Cardiac muscle cell (in vitro differentiated cells and primary cell): ENCODE results near the gene C14orf180. TPM values are rescaled to one million over a fixed set of nuclear protein-coding genes. Genes with fewer than 3 reads are reported as not detected.

Source experiments
- DNase-seq, 2 donors: peaks; one replicate each; pipeline versions ENCODE4 v3.0.0 to v3.0.0-alpha.2; 2010 to 2017; ENCODE audit warnings: low read depth in 1 of 2, low spot score in 1 of 2
- H3K27ac ChIP-seq: fragments of 200-600 bp; sonication (generic); 2 replicates; pipeline ENCODE4 v1.5.1; 2016
- H3K27me3 ChIP-seq: fragments of 200-600 bp; sonication (generic); 2 replicates; pipeline ENCODE4 v1.6.0; 2016; ENCODE audit warnings: control low read depth
- H3K36me3 ChIP-seq: fragments of 200-600 bp; sonication (generic); 2 replicates; pipeline ENCODE4 v1.5.1; 2016; ENCODE audit warnings: control low read depth
- H3K4me1 ChIP-seq: fragments of 200-600 bp; sonication (generic); 2 replicates; pipeline ENCODE4 v1.8.1; 2017; ENCODE audit warnings: low read depth, mild to moderate bottlenecking, mixed run types
- H3K4me3 ChIP-seq: fragments of 200-600 bp; sonication (generic); 2 replicates; pipeline ENCODE4 v1.5.1; 2016; ENCODE audit warnings: mild to moderate bottlenecking
- H3K9me3 ChIP-seq: fragments of 200-600 bp; sonication (generic); 2 replicates; pipeline ENCODE4 v1.5.1; 2017; ENCODE audit warnings: low read depth, mild to moderate bottlenecking, control low read depth
- polyA plus RNA-seq: library from polyadenylated mRNA; unstranded; fragments of >200 nt; fragmentation: Nextera tagmentation; extraction: Ambion mirVana; gene quantifications from 2 replicates; pipeline ENCODE4 v1.2.1, GENCODE V29; 2016
- total RNA-seq: library from RNA; depleted of rRNA; stranded (reverse); fragments of >200 nt; gene quantifications from 2 replicates; pipeline ENCODE4 v1.2.3, GENCODE V29; 2016
- TF ChIP-seq, protein P1 (sequence below): IDR thresholded peaks from 2 replicates; pipeline ENCODE4 v1.5.1; 2012; ENCODE audit warnings: low read depth, mild to moderate bottlenecking, low read length

C14orf180 gene
- total and polyA plus RNA-seq, 2 experiments from 2014 or later: 17.1 to 19.7 TPM

DNA sequence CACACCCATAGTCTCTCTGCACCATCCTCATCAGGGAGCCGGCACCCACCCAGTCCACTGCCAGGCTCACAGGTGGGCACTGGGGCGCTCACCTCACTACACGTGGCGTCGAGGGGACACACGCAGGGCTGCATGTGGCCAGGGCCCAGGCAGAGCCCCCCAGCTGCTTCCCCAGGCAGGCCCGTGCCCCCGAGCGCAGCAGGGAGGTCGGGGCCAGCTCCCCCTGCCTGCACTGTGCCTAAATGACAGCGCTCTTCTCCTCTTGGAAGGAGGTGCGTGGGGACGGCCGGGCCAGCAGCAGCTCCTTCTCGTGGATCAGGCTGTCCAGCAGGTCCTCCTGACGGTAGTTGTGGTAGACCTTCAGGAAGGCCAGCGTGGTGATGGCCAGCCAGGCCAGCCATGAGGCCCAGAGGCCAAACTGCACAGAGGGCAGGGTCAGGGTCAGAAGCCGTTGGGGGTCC lies 13.7 kb downstream of the C14orf180 start:
- Histone ChIP-seq H3K9me3 (no peaks in the 10 kb centered on the region), H3K4me3 (no peak overlapping the region), H3K36me3 (no peaks in the 10 kb centered on the region), H3K27ac (no peak overlapping the region), H3K4me1 (no peaks in the 10 kb centered on the region), H3K27me3 (no peaks in the 10 kb centered on the region)
- TF ChIP-seq, protein P1, sequence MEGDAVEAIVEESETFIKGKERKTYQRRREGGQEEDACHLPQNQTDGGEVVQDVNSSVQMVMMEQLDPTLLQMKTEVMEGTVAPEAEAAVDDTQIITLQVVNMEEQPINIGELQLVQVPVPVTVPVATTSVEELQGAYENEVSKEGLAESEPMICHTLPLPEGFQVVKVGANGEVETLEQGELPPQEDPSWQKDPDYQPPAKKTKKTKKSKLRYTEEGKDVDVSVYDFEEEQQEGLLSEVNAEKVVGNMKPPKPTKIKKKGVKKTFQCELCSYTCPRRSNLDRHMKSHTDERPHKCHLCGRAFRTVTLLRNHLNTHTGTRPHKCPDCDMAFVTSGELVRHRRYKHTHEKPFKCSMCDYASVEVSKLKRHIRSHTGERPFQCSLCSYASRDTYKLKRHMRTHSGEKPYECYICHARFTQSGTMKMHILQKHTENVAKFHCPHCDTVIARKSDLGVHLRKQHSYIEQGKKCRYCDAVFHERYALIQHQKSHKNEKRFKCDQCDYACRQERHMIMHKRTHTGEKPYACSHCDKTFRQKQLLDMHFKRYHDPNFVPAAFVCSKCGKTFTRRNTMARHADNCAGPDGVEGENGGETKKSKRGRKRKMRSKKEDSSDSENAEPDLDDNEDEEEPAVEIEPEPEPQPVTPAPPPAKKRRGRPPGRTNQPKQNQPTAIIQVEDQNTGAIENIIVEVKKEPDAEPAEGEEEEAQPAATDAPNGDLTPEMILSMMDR: no peak
- DNase-seq: no peak

DNA sequence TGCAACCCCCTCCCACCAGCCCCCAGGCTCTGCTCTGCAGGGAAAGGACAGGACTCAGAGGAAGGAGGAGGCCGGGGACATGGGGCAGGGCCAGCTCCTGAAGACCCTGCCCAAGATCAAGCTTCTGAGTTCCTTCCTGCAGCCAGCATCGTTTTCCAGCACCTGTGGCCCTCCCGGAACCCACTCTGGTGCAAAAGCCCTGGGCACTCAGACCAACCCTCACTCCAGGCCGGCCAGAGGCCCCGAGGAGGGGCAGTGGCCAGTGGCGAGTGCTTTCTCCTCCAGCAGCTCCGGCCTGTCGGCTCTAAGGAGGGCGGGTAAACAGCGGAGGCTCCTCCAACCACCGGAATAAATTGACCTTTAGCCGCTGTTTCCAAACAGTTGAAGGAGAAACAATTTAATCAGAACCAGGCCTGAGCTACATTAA lies 14.2 kb downstream of the C14orf180 start:
- TF ChIP-seq, protein P1: no peak
- DNase-seq: no peak
- no peaks in the 10 kb centered on the region for H3K27me3 ChIP-seq

DNA sequence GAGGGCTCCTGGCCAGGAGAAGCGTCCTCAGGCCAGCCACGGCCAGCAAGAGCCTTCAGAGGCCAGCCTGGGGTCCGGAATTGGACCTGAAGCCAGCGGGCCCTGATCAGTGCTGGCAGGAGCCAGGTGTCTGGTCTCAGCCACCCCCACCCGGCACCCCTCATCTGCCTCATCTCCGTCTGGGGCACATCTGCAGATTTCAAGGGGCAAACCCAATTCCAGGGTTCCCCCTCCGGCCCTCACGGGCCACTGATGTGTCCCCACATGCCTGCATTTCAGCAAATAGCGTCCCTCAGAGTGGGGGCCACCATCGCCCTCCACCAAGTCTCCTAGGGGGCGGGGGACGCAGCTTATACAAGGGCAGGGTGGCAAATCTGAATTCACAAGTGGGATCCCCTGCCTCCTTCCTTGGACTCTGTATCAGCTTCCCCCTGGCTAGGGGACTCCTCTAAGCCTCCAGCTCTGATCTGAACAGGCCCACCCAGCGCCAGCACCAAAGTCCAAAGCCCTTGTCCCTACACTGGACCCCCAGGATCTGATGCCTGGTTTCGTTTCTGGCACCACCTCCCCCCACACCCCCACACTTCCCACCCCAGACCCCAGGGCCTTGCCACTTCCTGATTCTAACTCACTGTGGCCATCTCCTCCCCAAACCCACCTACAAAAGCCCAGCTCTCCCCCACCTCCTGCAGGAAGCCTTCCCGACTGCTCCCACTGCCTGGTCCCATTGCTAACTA lies 14.9 kb downstream of the C14orf180 start:
- TF ChIP-seq, protein P1: no peak

More for the DNA sequence above, 14.2 kb downstream of the C14orf180 start:
- Histone ChIP-seq H3K9me3 (no peaks in the 10 kb centered on the region), H3K4me1 (no peaks in the 10 kb centered on the region), H3K4me3 (no peak overlapping the region), H3K27ac (no peak overlapping the region), H3K36me3 (no peaks in the 10 kb centered on the region)

DNA sequence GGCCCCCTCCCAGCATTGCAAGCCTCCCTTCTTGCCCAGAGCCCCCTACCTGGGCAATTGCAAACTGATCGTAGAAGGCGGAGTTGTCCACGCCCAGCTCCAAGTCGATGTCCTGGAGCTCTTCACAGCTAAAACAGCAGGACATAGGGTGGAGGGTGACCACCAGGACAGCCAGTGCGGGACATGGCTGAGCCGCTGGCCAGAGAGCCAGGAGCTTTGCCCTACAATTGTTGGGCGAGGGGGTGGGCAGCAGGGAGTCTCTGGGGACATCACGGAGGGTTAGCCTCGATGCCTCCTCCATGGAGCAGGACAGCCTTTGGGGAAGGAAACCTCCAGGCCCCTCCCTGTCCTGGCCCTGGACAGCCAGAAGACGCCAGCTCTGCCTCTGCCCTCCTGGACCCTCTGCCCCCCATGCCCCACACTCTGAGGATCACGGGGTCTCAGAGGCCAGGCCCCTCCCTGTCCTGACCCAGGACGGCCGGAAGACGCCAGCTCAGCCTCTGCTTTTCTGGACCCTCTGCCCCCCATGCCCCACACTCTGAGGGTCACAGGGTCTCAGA lies 15.6 kb downstream of the C14orf180 start:
- Histone ChIP-seq H3K4me3 (no peak overlapping the region), H3K27me3 (no peaks in the 10 kb centered on the region), H3K4me1 (no peaks in the 10 kb centered on the region), H3K36me3 (no peaks in the 10 kb centered on the region), H3K9me3 (no peaks in the 10 kb centered on the region), H3K27ac (no peak overlapping the region)
- TF ChIP-seq, protein P1: no peak
- DNase-seq: no peak

More for the DNA sequence above, 14.9 kb downstream of the C14orf180 start:
- H3K4me1 ChIP-seq: no peaks in the 10 kb centered on the region
- no peak for DNase-seq
- no peaks in the 10 kb centered on the region for H3K36me3 ChIP-seq
- H3K27ac ChIP-seq: no peak overlapping the region
- H3K9me3 ChIP-seq: no peaks in the 10 kb centered on the region
- H3K27me3 ChIP-seq: no peaks in the 10 kb centered on the region
- H3K4me3 ChIP-seq: no peak overlapping the region

DNA sequence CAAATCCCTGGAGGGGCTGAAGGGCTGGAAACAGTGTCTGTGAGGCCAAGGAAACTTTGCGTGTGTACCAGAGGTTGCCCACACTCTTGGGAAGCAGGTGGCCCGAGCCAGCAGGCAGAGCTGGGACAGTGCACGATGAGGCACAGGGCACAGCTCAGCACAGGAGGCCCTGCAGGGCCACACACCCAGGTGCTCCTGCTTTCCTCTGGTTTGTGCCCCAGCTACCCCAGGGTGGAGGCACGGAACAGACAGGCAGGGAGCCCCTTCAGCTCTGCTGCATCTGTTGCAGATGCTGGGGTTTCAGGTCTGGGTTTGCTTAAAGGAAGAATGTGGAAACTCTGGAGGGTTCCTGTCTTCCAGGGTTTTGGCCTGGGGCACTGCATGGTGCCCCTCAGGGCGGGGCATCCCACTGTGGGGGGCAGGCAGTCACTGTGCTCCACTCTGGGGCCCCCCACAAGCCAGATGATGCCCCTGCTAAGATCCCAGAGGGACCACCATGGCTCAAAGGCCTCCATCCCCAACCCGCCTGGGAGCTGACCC lies 16.4 kb downstream of the C14orf180 start:
- H3K27me3 ChIP-seq: no peaks in the 10 kb centered on the region
- H3K36me3 ChIP-seq: no peaks in the 10 kb centered on the region
- H3K9me3 ChIP-seq: no peaks in the 10 kb centered on the region
- DNase-seq: no peak
- no peaks in the 10 kb centered on the region for H3K4me1 ChIP-seq
- no peak overlapping the region for H3K27ac ChIP-seq
- TF ChIP-seq, protein P1: no peak
- H3K4me3 ChIP-seq: no peak overlapping the region
